Activated T-helper 2 cell treated with anti-CD3 and anti-CD28 coated beads, Interferon-gamma antibody, Interleukin-2, Interleukin-4, amounts not matched to agents 10 μg/mL and 5 μg/mL and 100 μg/mL, durations not matched to agents 14 hours and 24 hours and 36 hours (primary cell): ENCODE results near the gene FABP1. TPM values are rescaled to one million over a fixed set of nuclear protein-coding genes. Genes with fewer than 3 reads are reported as not detected.

ENCODE experiments used
- DNase-seq: peaks from one replicate; pipeline ENCODE4 v3.0.0; 2021; ENCODE audit warnings: low spot score
- H3K27ac Mint-ChIP-seq: one replicate; pipeline ENCODE4 v1.8.0; 2021; ENCODE audit warnings: mixed read lengths
- H3K27me3 Mint-ChIP-seq: one replicate; pipeline ENCODE4 v1.8.0; 2021; ENCODE audit warnings: low read depth, mixed read lengths
- H3K36me3 Mint-ChIP-seq: one replicate; pipeline ENCODE4 v1.8.0; 2021; ENCODE audit warnings: low read depth, mixed read lengths
- H3K4me1 Mint-ChIP-seq: one replicate; pipeline ENCODE4 v1.8.0; 2021; ENCODE audit warnings: low read depth, mixed read lengths
- H3K4me3 Mint-ChIP-seq: one replicate; pipeline ENCODE4 v1.8.0; 2021; ENCODE audit warnings: low read depth, mild to moderate bottlenecking, moderate library complexity, mixed read lengths
- H3K9me3 Mint-ChIP-seq: one replicate; pipeline ENCODE4 v1.8.0; 2021; ENCODE audit warnings: mixed read lengths
- intact Hi-C: fragments of 100-400 bp; cut with micrococcal nuclease; formaldehyde crosslinking; loops from one replicate; pipeline ENCODE4 v1.15.1; 2023
- total RNA-seq: library from RNA; stranded (reverse); gene quantifications from 2 replicates; pipeline ENCODE4 v1.2.3, GENCODE V29; 2022

Gene FABP1
- total RNA-seq, 1 donor from 2014 or later: not detected

DNA sequence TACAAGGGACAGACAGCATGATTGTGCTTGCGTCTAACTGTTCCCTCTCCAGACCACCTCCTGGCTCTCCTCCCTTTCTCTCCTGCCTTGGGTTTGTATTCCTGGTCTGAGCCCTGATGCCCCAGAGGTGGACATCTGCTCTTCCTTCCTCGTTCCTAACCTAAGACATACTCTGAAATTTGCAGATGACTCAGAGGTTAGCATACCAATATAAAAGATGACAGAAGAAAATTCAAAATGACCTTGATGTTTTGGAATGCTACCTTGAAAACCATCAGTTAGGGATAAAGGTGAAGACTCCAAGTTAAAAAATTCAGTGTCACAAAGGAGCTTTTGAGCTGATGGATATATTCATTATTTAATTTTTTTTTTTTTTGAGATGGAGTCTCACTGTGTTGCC is 47.3 kb downstream of the FABP1 start:
- no peaks in the 10 kb centered on the region for H3K27me3 Mint-ChIP-seq
- H3K4me1 Mint-ChIP-seq: no peaks in the 10 kb centered on the region
- H3K27ac Mint-ChIP-seq: no peak overlapping the region
- no peaks in the 10 kb centered on the region for H3K9me3 Mint-ChIP-seq
- intact Hi-C loops: no loop called here
- no peaks in the 10 kb centered on the region for H3K36me3 Mint-ChIP-seq
- no peak overlapping the region for H3K4me3 Mint-ChIP-seq
- no peak for DNase-seq

- H3K36me3 Mint-ChIP-seq: no peaks in the 10 kb centered on the region
- peaks cover 3% of the 10 kb centered on the region for H3K27me3 Mint-ChIP-seq
- H3K4me3 Mint-ChIP-seq: no peak overlapping the region
- H3K9me3 Mint-ChIP-seq: no peaks in the 10 kb centered on the region
- H3K4me1 Mint-ChIP-seq: no peaks in the 10 kb centered on the region
- intact Hi-C loops: no loop called here
- H3K27ac Mint-ChIP-seq: no peak overlapping the region
- no peak for DNase-seq
Measured at GRCh38 chr2:88078643-88079172, 49.2 kb downstream of the FABP1 start.

DNA sequence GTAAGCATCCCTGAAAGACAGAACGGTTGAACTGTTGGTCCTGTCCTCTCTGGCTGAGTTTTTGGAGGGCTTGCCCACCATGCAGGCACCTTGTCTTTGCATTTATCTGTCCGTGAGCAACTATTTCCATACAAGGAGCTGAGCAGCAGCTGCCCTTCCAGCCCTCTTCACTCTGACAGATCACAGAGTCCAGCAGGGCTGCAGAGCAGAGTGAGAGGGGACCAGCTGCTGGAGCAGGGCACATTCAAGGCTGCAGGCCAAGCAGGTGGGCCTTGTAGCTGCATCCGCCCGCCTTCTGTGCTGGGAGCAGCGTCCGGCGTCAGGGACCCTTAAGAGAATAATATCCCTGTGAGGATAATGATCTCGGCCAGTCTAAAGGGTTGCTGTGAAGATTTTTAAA is 50.8 kb downstream of the FABP1 start:
- intact Hi-C loops: no loop called here
- no peaks in the 10 kb centered on the region for H3K4me1 Mint-ChIP-seq
- DNase-seq: no peak
- no peaks in the 10 kb centered on the region for H3K36me3 Mint-ChIP-seq
- no peak overlapping the region for H3K27ac Mint-ChIP-seq
- no peaks in the 10 kb centered on the region for H3K9me3 Mint-ChIP-seq
- no peak overlapping the region for H3K4me3 Mint-ChIP-seq
- H3K27me3 Mint-ChIP-seq: peaks cover 9% of the 10 kb centered on the region

GRCh38 chr2:88074854-88075292 is 53.0 kb downstream of the FABP1 start:
- intact Hi-C loops: no loop called here
- no peaks in the 10 kb centered on the region for H3K4me1 Mint-ChIP-seq
- no peaks in the 10 kb centered on the region for H3K36me3 Mint-ChIP-seq
- no peaks in the 10 kb centered on the region for H3K9me3 Mint-ChIP-seq
- no peak overlapping the region for H3K27ac Mint-ChIP-seq
- no peak for DNase-seq
- no peak overlapping the region for H3K4me3 Mint-ChIP-seq
- H3K27me3 Mint-ChIP-seq: peaks cover 9% of the 10 kb centered on the region

DNA sequence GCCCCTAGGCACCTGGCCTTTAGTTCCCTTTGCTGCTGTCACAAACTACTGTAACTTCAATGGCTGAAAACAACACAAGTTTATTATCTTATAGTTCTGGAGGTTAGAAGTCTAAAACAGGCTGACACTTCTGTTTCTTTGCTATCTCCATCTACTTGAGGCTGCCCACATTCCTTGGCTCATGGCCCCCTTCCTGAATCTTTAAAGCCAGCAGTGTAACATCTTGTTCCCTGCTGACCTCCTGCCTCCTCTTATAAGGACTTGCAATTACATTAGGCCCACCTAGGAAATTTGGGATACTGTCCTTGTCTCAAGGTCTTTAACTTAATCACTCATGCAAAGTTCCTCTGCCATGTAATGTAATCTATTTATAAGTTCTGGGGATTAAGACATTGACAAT is 53.7 kb downstream of the FABP1 start:
- DNase-seq: no peak
- H3K4me3 Mint-ChIP-seq: no peak overlapping the region
- intact Hi-C loops: no loop called here
- H3K27me3 Mint-ChIP-seq: peaks cover 9% of the 10 kb centered on the region
- no peaks in the 10 kb centered on the region for H3K9me3 Mint-ChIP-seq
- no peaks in the 10 kb centered on the region for H3K36me3 Mint-ChIP-seq
- no peak overlapping the region for H3K27ac Mint-ChIP-seq
- H3K4me1 Mint-ChIP-seq: no peaks in the 10 kb centered on the region

Other genes with a start within 250 kb of the FABP1 start
- 19.7 and 21.6 TPM in 2 replicates for gene RNU2-63P, start 111.5 kb downstream of the FABP1 start, total RNA-seq
- 17.5 and 18.7 TPM in 2 replicates for gene KRCC1, start 72.3 kb downstream of the FABP1 start, total RNA-seq
- gene SMYD1, start 60.2 kb downstream of the FABP1 start, total RNA-seq: not detected in 2 replicates
- gene THNSL2, start 42.3 kb upstream of the FABP1 start, total RNA-seq: 0.64 and 0.71 TPM in 2 replicates